Mesothelial cell of epicardium (in vitro differentiated cells): ENCODE data around the gene NOL7. TPM values are rescaled to one million over a fixed set of nuclear protein-coding genes. Genes with fewer than 3 reads are reported as not detected.

Experiments used
- DNase-seq, 2 experiments: peaks; one replicate each; pipeline ENCODE4 v3.0.0; 2021; ENCODE audit warnings: low spot score in 2 of 2; ENCODE audit not compliant: unreplicated experiment in 2 of 2
- H3K27ac Mint-ChIP-seq: 2 replicates; pipeline ENCODE4 v1.8.0; 2021; ENCODE audit warnings: mixed read lengths
- H3K27me3 Mint-ChIP-seq: 2 replicates; pipeline ENCODE4 v1.8.0; 2021; ENCODE audit warnings: low read depth, mixed read lengths
- H3K36me3 Mint-ChIP-seq: 2 replicates; pipeline ENCODE4 v1.8.0; 2021; ENCODE audit warnings: mixed read lengths
- H3K4me1 Mint-ChIP-seq: 2 replicates; pipeline ENCODE4 v1.8.0; 2021; ENCODE audit warnings: mixed read lengths
- H3K4me3 Mint-ChIP-seq: 2 replicates; pipeline ENCODE4 v1.8.0; 2021; ENCODE audit warnings: mild to moderate bottlenecking, moderate library complexity, mixed read lengths
- H3K9me3 Mint-ChIP-seq: 2 replicates; pipeline ENCODE4 v1.8.0; 2021; ENCODE audit warnings: mixed read lengths
- CTCF ChIP-seq: fragments of 200-600 bp; sonication (generic); IDR thresholded peaks from one replicate; pipeline ENCODE4 v1.5.0; 2021; ENCODE audit warnings: antibody characterized with exemption; ENCODE audit not compliant: unreplicated experiment
- total RNA-seq: library from RNA; stranded (reverse); gene quantifications from 3 replicates; pipeline ENCODE4 v1.2.1, GENCODE V29; 2021

Gene NOL7
- total RNA-seq, 1 donor from 2014 or later = 40.8 TPM

- Mint-ChIP-seq H3K27me3 (no peaks in the 10 kb centered on the region), H3K36me3 (peaks cover 22% of the 10 kb centered on the region), H3K4me3 (no peak overlapping the region), H3K9me3 (no peaks in the 10 kb centered on the region), H3K4me1 (no peaks in the 10 kb centered on the region), H3K27ac (no peak overlapping the region)
- no peak for TF ChIP-seq CTCF
- no peak for DNase-seq
Observed at GRCh38 chr6:13589801-13590200, 25.3 kb upstream of the NOL7 start.

- Mint-ChIP-seq H3K36me3 (peaks cover 22% of the 10 kb centered on the region), H3K4me1 (no peaks in the 10 kb centered on the region), H3K4me3 (no peak overlapping the region), H3K27ac (no peak overlapping the region), H3K27me3 (no peaks in the 10 kb centered on the region), H3K9me3 (no peaks in the 10 kb centered on the region)
- TF ChIP-seq CTCF = no peak
- DNase-seq = no peak
Observed at GRCh38 chr6:13590574-13591153, 24.5 kb upstream of the NOL7 start.

- H3K4me1 Mint-ChIP-seq = no peaks in the 10 kb centered on the region
- H3K36me3 Mint-ChIP-seq = peaks cover 24% of the 10 kb centered on the region
- H3K4me3 Mint-ChIP-seq = no peak overlapping the region
- no peaks in the 10 kb centered on the region for H3K27me3 Mint-ChIP-seq
- TF ChIP-seq CTCF = no peak
- H3K9me3 Mint-ChIP-seq = no peaks in the 10 kb centered on the region
- H3K27ac Mint-ChIP-seq = no peak overlapping the region
- DNase-seq = no peak
Observed at GRCh38 chr6:13591205-13591921, 23.8 kb upstream of the NOL7 start.

- H3K36me3 Mint-ChIP-seq = peaks cover 29% of the 10 kb centered on the region
- H3K27ac Mint-ChIP-seq = no peak overlapping the region
- DNase-seq = no peak
Observed at GRCh38 chr6:13593103-13593502, 22.0 kb upstream of the NOL7 start.

GRCh38 chr6:13593720-13594119, 21.4 kb upstream of the NOL7 start:
- Mint-ChIP-seq H3K27me3 (no peaks in the 10 kb centered on the region), H3K4me3 (no peak overlapping the region), H3K36me3 (peaks cover 29% of the 10 kb centered on the region), H3K27ac (no peak overlapping the region), H3K9me3 (no peaks in the 10 kb centered on the region), H3K4me1 (no peaks in the 10 kb centered on the region)
- DNase-seq = no peak
- no peak for TF ChIP-seq CTCF

More at GRCh38 chr6:13593103-13593502, 22.0 kb upstream of the NOL7 start:
- Mint-ChIP-seq H3K9me3 (no peaks in the 10 kb centered on the region), H3K4me3 (no peak overlapping the region), H3K27me3 (no peaks in the 10 kb centered on the region), H3K4me1 (no peaks in the 10 kb centered on the region)
- TF ChIP-seq CTCF = no peak
